Suppressor macrophage treated with lipopolysaccharide for 1 hour (primary cell): ENCODE results near the gene SCTR.

ENCODE experiments used
- DNase-seq, 3 donors: peaks; one replicate each; pipeline ENCODE4 v3.0.0-alpha.2; 2020 to 2022

The SCTR gene

GRCh38 chr2:119522671-119523070, 1.6 kb downstream of the SCTR start:
- no peak for DNase-seq

GRCh38 chr2:119521433-119522050, 2.7 kb downstream of the SCTR start:
- DNase-seq, result no peak

- DNase-seq, result no peak
Measured at GRCh38 chr2:119520696-119521432, 3.4 kb downstream of the SCTR start.

GRCh38 chr2:119519057-119519408, 5.2 kb downstream of the SCTR start:
- DNase-seq, result no peak

GRCh38 chr2:119518401-119519056, 5.8 kb downstream of the SCTR start:
- DNase-seq, result peak; percentile 43 to 73 (median 44)

- peak; percentile 81 to 90 (median 84) for DNase-seq
Measured at GRCh38 chr2:119517433-119517832, 6.8 kb downstream of the SCTR start.

- DNase-seq, result no peak
Measured at GRCh38 chr2:119516121-119516520, 8.2 kb downstream of the SCTR start.

GRCh38 chr2:119513832-119514231, 10.5 kb downstream of the SCTR start:
- DNase-seq, result peak in 1 of 3 donors; percentile 10

- no peak for DNase-seq
Measured at GRCh38 chr2:119512946-119513345, 11.3 kb downstream of the SCTR start.

GRCh38 chr2:119511989-119512388, 12.3 kb downstream of the SCTR start:
- DNase-seq, result no peak

GRCh38 chr2:119508756-119509155, 15.5 kb downstream of the SCTR start:
- DNase-seq, result no peak

- DNase-seq, result no peak
Measured at GRCh38 chr2:119496682-119497081, 27.6 kb downstream of the SCTR start.

GRCh38 chr2:119495948-119496347, 28.3 kb downstream of the SCTR start:
- DNase-seq, result no peak

- no peak for DNase-seq
Measured at GRCh38 chr2:119494163-119494790, 30.0 kb downstream of the SCTR start.

GRCh38 chr2:119491776-119492525, 32.3 kb downstream of the SCTR start:
- no peak for DNase-seq

- DNase-seq, result no peak
Measured at GRCh38 chr2:119490653-119491195, 33.6 kb downstream of the SCTR start.

- no peak for DNase-seq
Measured at GRCh38 chr2:119490106-119490505, 34.2 kb downstream of the SCTR start.

- no peak for DNase-seq
Measured at GRCh38 chr2:119489232-119489952, 34.9 kb downstream of the SCTR start.

GRCh38 chr2:119488245-119489214, 35.8 kb downstream of the SCTR start:
- DNase-seq, result no peak

GRCh38 chr2:119487434-119488244, 36.6 kb downstream of the SCTR start:
- no peak for DNase-seq
